ENCODE results near the gene SDHC. TPM values are rescaled to one million over a fixed set of nuclear protein-coding genes. Genes with fewer than 3 reads are reported as not detected.

Gene SDHC
- total and polyA plus RNA-seq, 2 of the 8 experiments (the other 6 are each of a cell fraction or from before 2014, with no cell fraction given) = 224 to 305 TPM

DNA sequence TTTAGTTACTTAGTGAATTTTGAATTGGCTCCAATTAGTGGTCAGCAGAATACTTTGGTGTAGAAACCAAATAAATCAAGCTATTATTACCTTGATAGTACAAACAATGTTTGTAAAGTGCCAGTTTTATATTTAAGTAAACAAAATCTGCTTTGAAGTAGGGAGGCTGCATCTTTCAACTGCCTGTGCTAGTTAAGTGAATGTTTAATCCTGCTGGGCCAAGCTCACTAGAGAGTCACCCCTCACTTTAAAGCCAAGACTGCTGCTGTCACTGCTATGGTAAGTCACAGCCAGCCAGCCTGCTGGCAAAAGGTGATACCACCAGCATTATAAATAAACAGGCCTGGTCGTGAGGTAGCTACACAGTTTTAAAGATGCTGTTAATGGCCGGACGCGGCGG is 63.8 kb downstream of the SDHC start (continued):
- TF ChIP-seq, protein P1, sequence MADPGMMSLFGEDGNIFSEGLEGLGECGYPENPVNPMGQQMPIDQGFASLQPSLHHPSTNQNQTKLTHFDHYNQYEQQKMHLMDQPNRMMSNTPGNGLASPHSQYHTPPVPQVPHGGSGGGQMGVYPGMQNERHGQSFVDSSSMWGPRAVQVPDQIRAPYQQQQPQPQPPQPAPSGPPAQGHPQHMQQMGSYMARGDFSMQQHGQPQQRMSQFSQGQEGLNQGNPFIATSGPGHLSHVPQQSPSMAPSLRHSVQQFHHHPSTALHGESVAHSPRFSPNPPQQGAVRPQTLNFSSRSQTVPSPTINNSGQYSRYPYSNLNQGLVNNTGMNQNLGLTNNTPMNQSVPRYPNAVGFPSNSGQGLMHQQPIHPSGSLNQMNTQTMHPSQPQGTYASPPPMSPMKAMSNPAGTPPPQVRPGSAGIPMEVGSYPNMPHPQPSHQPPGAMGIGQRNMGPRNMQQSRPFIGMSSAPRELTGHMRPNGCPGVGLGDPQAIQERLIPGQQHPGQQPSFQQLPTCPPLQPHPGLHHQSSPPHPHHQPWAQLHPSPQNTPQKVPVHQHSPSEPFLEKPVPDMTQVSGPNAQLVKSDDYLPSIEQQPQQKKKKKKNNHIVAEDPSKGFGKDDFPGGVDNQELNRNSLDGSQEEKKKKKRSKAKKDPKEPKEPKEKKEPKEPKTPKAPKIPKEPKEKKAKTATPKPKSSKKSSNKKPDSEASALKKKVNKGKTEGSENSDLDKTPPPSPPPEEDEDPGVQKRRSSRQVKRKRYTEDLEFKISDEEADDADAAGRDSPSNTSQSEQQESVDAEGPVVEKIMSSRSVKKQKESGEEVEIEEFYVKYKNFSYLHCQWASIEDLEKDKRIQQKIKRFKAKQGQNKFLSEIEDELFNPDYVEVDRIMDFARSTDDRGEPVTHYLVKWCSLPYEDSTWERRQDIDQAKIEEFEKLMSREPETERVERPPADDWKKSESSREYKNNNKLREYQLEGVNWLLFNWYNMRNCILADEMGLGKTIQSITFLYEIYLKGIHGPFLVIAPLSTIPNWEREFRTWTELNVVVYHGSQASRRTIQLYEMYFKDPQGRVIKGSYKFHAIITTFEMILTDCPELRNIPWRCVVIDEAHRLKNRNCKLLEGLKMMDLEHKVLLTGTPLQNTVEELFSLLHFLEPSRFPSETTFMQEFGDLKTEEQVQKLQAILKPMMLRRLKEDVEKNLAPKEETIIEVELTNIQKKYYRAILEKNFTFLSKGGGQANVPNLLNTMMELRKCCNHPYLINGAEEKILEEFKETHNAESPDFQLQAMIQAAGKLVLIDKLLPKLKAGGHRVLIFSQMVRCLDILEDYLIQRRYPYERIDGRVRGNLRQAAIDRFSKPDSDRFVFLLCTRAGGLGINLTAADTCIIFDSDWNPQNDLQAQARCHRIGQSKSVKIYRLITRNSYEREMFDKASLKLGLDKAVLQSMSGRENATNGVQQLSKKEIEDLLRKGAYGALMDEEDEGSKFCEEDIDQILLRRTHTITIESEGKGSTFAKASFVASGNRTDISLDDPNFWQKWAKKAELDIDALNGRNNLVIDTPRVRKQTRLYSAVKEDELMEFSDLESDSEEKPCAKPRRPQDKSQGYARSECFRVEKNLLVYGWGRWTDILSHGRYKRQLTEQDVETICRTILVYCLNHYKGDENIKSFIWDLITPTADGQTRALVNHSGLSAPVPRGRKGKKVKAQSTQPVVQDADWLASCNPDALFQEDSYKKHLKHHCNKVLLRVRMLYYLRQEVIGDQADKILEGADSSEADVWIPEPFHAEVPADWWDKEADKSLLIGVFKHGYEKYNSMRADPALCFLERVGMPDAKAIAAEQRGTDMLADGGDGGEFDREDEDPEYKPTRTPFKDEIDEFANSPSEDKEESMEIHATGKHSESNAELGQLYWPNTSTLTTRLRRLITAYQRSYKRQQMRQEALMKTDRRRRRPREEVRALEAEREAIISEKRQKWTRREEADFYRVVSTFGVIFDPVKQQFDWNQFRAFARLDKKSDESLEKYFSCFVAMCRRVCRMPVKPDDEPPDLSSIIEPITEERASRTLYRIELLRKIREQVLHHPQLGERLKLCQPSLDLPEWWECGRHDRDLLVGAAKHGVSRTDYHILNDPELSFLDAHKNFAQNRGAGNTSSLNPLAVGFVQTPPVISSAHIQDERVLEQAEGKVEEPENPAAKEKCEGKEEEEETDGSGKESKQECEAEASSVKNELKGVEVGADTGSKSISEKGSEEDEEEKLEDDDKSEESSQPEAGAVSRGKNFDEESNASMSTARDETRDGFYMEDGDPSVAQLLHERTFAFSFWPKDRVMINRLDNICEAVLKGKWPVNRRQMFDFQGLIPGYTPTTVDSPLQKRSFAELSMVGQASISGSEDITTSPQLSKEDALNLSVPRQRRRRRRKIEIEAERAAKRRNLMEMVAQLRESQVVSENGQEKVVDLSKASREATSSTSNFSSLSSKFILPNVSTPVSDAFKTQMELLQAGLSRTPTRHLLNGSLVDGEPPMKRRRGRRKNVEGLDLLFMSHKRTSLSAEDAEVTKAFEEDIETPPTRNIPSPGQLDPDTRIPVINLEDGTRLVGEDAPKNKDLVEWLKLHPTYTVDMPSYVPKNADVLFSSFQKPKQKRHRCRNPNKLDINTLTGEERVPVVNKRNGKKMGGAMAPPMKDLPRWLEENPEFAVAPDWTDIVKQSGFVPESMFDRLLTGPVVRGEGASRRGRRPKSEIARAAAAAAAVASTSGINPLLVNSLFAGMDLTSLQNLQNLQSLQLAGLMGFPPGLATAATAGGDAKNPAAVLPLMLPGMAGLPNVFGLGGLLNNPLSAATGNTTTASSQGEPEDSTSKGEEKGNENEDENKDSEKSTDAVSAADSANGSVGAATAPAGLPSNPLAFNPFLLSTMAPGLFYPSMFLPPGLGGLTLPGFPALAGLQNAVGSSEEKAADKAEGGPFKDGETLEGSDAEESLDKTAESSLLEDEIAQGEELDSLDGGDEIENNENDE (IDR thresholded peaks at IDR 0.05; ENCODE audit: insufficient replicate concordance, low read length) = no peak
- no peak for TF ChIP-seq BACH1 (IDR thresholded peaks at IDR 0.05; ENCODE audit: low read length)

All from H1 (cell line).